HepG2 (cell line): ENCODE measurements around the gene LTB4R. TPM values are rescaled to one million over a fixed set of nuclear protein-coding genes. Genes with fewer than 3 reads are reported as not detected.

Experiments used
- AKNA ChIP-seq: sonication (generic); formaldehyde crosslinking; IDR thresholded peaks from 2 replicates; pipeline ENCODE4 v1.4.0; 2020; ENCODE audit warnings: missing genetic modification reagents, borderline replicate concordance
- ARHGAP35 ChIP-seq: sonication (generic); formaldehyde crosslinking; IDR thresholded peaks from 2 replicates; pipeline ENCODE4 v1.9.0; 2022; ENCODE audit warnings: mild to moderate bottlenecking, inconsistent platforms, moderate library complexity, missing genetic modification reagents, borderline replicate concordance
- FLYWCH1 ChIP-seq: sonication (generic); formaldehyde crosslinking; IDR thresholded peaks from 2 replicates; pipeline ENCODE4 v1.8.1; 2023; ENCODE audit warnings: mild to moderate bottlenecking, missing genetic modification reagents
- FOXO1 ChIP-seq: sonication (generic); formaldehyde crosslinking; IDR thresholded peaks from 2 replicates; pipeline ENCODE4 v1.4.0; 2020; ENCODE audit warnings: missing genetic modification reagents
- HBP1 ChIP-seq: IDR thresholded peaks from 2 replicates; pipeline ENCODE4 v1.6.1; 2016; ENCODE audit warnings: low read depth, control low read depth
- HINFP ChIP-seq: sonication (generic); formaldehyde crosslinking; IDR thresholded peaks from 2 replicates; pipeline ENCODE4 v1.4.0; 2020; ENCODE audit warnings: low read depth, mild to moderate bottlenecking, missing genetic modification reagents
- KDM3A ChIP-seq: IDR thresholded peaks from 2 replicates; pipeline ENCODE4 v1.6.1; 2018; ENCODE audit warnings: low read depth, missing compliant biosample characterization
- KDM5A ChIP-seq: fragments of 200-600 bp; sonication (generic); IDR thresholded peaks from 2 replicates; pipeline ENCODE4 v1.7.0; 2018; ENCODE audit warnings: antibody characterized with exemption, mild to moderate bottlenecking, low read length, borderline replicate concordance
- MXD3 ChIP-seq: IDR thresholded peaks from 2 replicates; pipeline ENCODE4 v1.6.1; 2016; ENCODE audit warnings: mild to moderate bottlenecking, missing biosample characterization, missing genetic modification reagents
- PHF8 ChIP-seq: sonication (generic); formaldehyde crosslinking; IDR thresholded peaks from 2 replicates; pipeline ENCODE4 v1.5.0; 2020; ENCODE audit warnings: missing genetic modification reagents
- PLRG1 ChIP-seq: fragments of 450-650 bp; conservative IDR thresholded peaks from 2 replicates; pipeline ENCODE4 v1.6.1; 2016
- SMAD3 ChIP-seq: sonication (generic); formaldehyde crosslinking; IDR thresholded peaks from 2 replicates; pipeline ENCODE4 v1.4.0; 2020; ENCODE audit warnings: missing genetic modification reagents
- ZBTB7B ChIP-seq: sonication (generic); formaldehyde crosslinking; IDR thresholded peaks from 2 replicates; pipeline ENCODE4 v1.4.0; 2020; ENCODE audit warnings: missing genetic modification reagents
- ZNF138 ChIP-seq: sonication (generic); formaldehyde crosslinking; IDR thresholded peaks from 2 replicates; pipeline ENCODE4 v1.5.0; 2020; ENCODE audit warnings: mild to moderate bottlenecking, low read depth, missing genetic modification reagents
- ZNF253 ChIP-seq: sonication (generic); formaldehyde crosslinking; IDR thresholded peaks from 2 replicates; pipeline ENCODE4 v1.8.0; 2022; ENCODE audit warnings: mild to moderate bottlenecking, missing genetic modification reagents, borderline replicate concordance
- ZNF326 ChIP-seq: sonication (generic); formaldehyde crosslinking; IDR thresholded peaks from 2 replicates; pipeline ENCODE4 v1.4.0; 2020; ENCODE audit warnings: missing genetic modification reagents, borderline replicate concordance
- ZNF329 ChIP-seq: sonication (generic); formaldehyde crosslinking; IDR thresholded peaks from 2 replicates; pipeline ENCODE4 v1.9.0; 2021; ENCODE audit warnings: low read depth, mild to moderate bottlenecking, missing genetic modification reagents
- ZNF496 ChIP-seq: sonication (generic); formaldehyde crosslinking; IDR thresholded peaks from 2 replicates; pipeline ENCODE4 v1.8.1; 2023; ENCODE audit warnings: mild to moderate bottlenecking, moderate library complexity, missing genetic modification reagents; ENCODE audit not compliant: insufficient replicate concordance
- ZNF543 ChIP-seq: sonication (generic); formaldehyde crosslinking; IDR thresholded peaks from 2 replicates; pipeline ENCODE4 v1.4.0; 2020; ENCODE audit warnings: mild to moderate bottlenecking, missing genetic modification reagents
- ZNF616 ChIP-seq: sonication (generic); formaldehyde crosslinking; IDR thresholded peaks from 2 replicates; pipeline ENCODE4 v1.5.0; 2020; ENCODE audit warnings: low read depth, mild to moderate bottlenecking, missing genetic modification reagents
- ZNF709 ChIP-seq: sonication (generic); formaldehyde crosslinking; IDR thresholded peaks from 2 replicates; pipeline ENCODE4 v1.5.0; 2020; ENCODE audit warnings: mild to moderate bottlenecking, missing genetic modification reagents
- ZNF790 ChIP-seq: sonication (generic); formaldehyde crosslinking; IDR thresholded peaks from 2 replicates; pipeline ENCODE4 v1.8.0; 2022; ENCODE audit warnings: missing genetic modification reagents, mild to moderate bottlenecking, borderline replicate concordance
- polyA plus RNA-seq, 8 experiments: library from polyadenylated mRNA; depleted of rRNA in 3 of 8; stranded (reverse) in 7 of 8; unstranded in 1 of 8; fragments of >200 nt; fragmentation: Illumina TruSeq in 4 of 8; extraction: Trizol in 4 of 8; gene quantifications; 2 replicates each; pipeline versions ENCODE4 v1.2.1 to v1.2.3, GENCODE V29; 2011 to 2016; ENCODE audit warnings: low read depth in 4 of 8, missing spikeins in 1 of 8, mixed read lengths in 1 of 8; ENCODE audit not compliant: insufficient read depth in 1 of 8
- total RNA-seq, 5 experiments: library from RNA; depleted of rRNA; stranded (reverse); fragments of >200 nt; fragmentation: Illumina TruSeq; extraction: Trizol; gene quantifications; 2 replicates each; pipeline ENCODE4 v1.2.3, GENCODE V29; 2016; ENCODE audit warnings: low read depth in 1 of 5

Gene LTB4R
- total and polyA plus RNA-seq, 2 of the 13 experiments (the other 11 are each of a cell fraction or from before 2014, with no cell fraction given): 3.2 to 8.2 TPM

- peak; percentile 96 for TF ChIP-seq HBP1
- peak; percentile 96 for TF ChIP-seq ZNF543 (CRISPR knock-in tag)
- peak; percentile 77 for TF ChIP-seq PHF8 (CRISPR knock-in tag)
- peak; percentile 79 for TF ChIP-seq SMAD3
- peak; percentile 69 for TF ChIP-seq ARHGAP35
- peak; percentile 95 for TF ChIP-seq KDM3A
- no peak for TF ChIP-seq ZNF496
- TF ChIP-seq PLRG1: no peak
- peak; percentile 90 for TF ChIP-seq ZNF329 (CRISPR knock-in tag)
- peak; percentile 98 for TF ChIP-seq ZNF253 (CRISPR knock-in tag)
- TF ChIP-seq MXD3: peak; percentile 99
- peak; percentile 73 for TF ChIP-seq FOXO1 (CRISPR knock-in tag)
- no peak for TF ChIP-seq KDM5A
- peak; percentile 79; the same call in 1 of the 2 replicates for TF ChIP-seq ZBTB7B
- TF ChIP-seq FLYWCH1 (CRISPR knock-in tag): 0 out of 2 replicates have a peak, but pooled peaks have one; percentile 84
- peak; percentile 96 for TF ChIP-seq HINFP (CRISPR knock-in tag)
- TF ChIP-seq AKNA (CRISPR knock-in tag): peak; percentile 97
- peak; percentile 98; the same call in 1 of the 2 replicates for TF ChIP-seq ZNF790 (CRISPR knock-in tag)
- peak; percentile 98 for TF ChIP-seq ZNF616 (CRISPR knock-in tag)
- TF ChIP-seq ZNF709: peak; percentile 98; the same call in 1 of the 2 replicates
- TF ChIP-seq ZNF326 (CRISPR knock-in tag): no peak; the same call in 1 of the 2 replicates
- TF ChIP-seq ZNF138: peak; percentile 93; the same call in 1 of the 2 replicates
Observed at GRCh38 chr14:24315807-24316596, 4.7 kb downstream of the LTB4R start (continued).
